ENCODE data around the gene STAMBPL1. TPM values are rescaled to one million over a fixed set of nuclear protein-coding genes. Genes with fewer than 3 reads are reported as not detected.

The STAMBPL1 gene
- total RNA-seq, 1 donor from 2014 or later = 3.3 TPM

GRCh38 chr10:88896372-88896993, 16.4 kb downstream of the STAMBPL1 start:
- Mint-ChIP-seq H3K4me3 (ENCODE audit: unreplicated experiment) (no peak overlapping the region), H3K4me1 (ENCODE audit: unreplicated experiment) (no peaks in the 10 kb centered on the region), H3K36me3 (ENCODE audit: low read depth, unreplicated experiment) (no peaks in the 10 kb centered on the region), H3K9me3 (ENCODE audit: unreplicated experiment) (no peaks in the 10 kb centered on the region), H3K27me3 (ENCODE audit: unreplicated experiment) (no peaks in the 10 kb centered on the region), H3K27ac (ENCODE audit: unreplicated experiment) (no peak overlapping the region)
- no peak for TF ChIP-seq CTCF (IDR thresholded peaks at IDR 0.05; ENCODE audit: unreplicated experiment)
- no peak for DNase-seq (ENCODE audit: low spot score)

- DNase-seq (ENCODE audit: low spot score) = no peak
- H3K27ac Mint-ChIP-seq (ENCODE audit: unreplicated experiment) = no peak overlapping the region
- no peaks in the 10 kb centered on the region for H3K36me3 Mint-ChIP-seq (ENCODE audit: low read depth, unreplicated experiment)
- TF ChIP-seq CTCF (IDR thresholded peaks at IDR 0.05; ENCODE audit: unreplicated experiment) = no peak
- H3K4me1 Mint-ChIP-seq (ENCODE audit: unreplicated experiment) = no peaks in the 10 kb centered on the region
- no peak overlapping the region for H3K4me3 Mint-ChIP-seq (ENCODE audit: unreplicated experiment)
- H3K9me3 Mint-ChIP-seq (ENCODE audit: unreplicated experiment) = no peaks in the 10 kb centered on the region
- H3K27me3 Mint-ChIP-seq (ENCODE audit: unreplicated experiment) = no peaks in the 10 kb centered on the region
Observed at GRCh38 chr10:88896994-88897853, 17.2 kb downstream of the STAMBPL1 start.

- H3K4me1 Mint-ChIP-seq (ENCODE audit: unreplicated experiment) = no peaks in the 10 kb centered on the region
- no peaks in the 10 kb centered on the region for H3K27me3 Mint-ChIP-seq (ENCODE audit: unreplicated experiment)
- H3K9me3 Mint-ChIP-seq (ENCODE audit: unreplicated experiment) = no peaks in the 10 kb centered on the region
- no peak for DNase-seq (ENCODE audit: low spot score)
- no peaks in the 10 kb centered on the region for H3K36me3 Mint-ChIP-seq (ENCODE audit: low read depth, unreplicated experiment)
- H3K27ac Mint-ChIP-seq (ENCODE audit: unreplicated experiment) = no peak overlapping the region
- no peak overlapping the region for H3K4me3 Mint-ChIP-seq (ENCODE audit: unreplicated experiment)
- no peak for TF ChIP-seq CTCF (IDR thresholded peaks at IDR 0.05; ENCODE audit: unreplicated experiment)
Observed at GRCh38 chr10:88898727-88899126, 18.7 kb downstream of the STAMBPL1 start.

GRCh38 chr10:88899886-88900285, 19.8 kb downstream of the STAMBPL1 start:
- Mint-ChIP-seq H3K27ac (ENCODE audit: unreplicated experiment) (no peak overlapping the region), H3K27me3 (ENCODE audit: unreplicated experiment) (no peaks in the 10 kb centered on the region), H3K4me1 (ENCODE audit: unreplicated experiment) (no peaks in the 10 kb centered on the region), H3K4me3 (ENCODE audit: unreplicated experiment) (no peak overlapping the region), H3K9me3 (ENCODE audit: unreplicated experiment) (no peaks in the 10 kb centered on the region), H3K36me3 (ENCODE audit: low read depth, unreplicated experiment) (no peaks in the 10 kb centered on the region)
- no peak for TF ChIP-seq CTCF (IDR thresholded peaks at IDR 0.05; ENCODE audit: unreplicated experiment)
- no peak for DNase-seq (ENCODE audit: low spot score)
